ENCODE measurements around the gene COX20.

DNA sequence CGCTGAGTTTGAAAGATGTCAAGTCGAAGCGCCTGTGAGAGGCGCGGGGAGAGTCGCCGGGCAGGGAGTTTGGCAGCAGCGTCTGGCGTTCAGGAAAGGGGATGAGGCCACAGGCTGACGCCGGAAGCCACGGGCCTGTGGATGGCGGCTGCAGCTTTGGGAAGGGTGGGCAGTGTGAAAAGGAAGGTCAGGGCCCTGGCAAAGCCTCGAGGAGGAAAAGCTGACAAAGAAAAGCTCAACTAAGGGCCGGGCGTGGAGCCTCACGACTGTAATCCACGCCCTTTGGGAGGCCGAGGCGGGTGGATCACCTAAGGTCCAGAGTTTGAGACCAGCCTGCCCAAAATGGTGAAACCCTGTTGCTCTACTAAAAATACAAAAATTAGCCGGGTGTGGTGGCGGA is 25.2 kb upstream of the COX20 start:
- TF ChIP-seq EZH2 (IDR thresholded peaks at IDR 0.05; ENCODE audit: low read depth) = no peak
- TF ChIP-seq, protein P1, sequence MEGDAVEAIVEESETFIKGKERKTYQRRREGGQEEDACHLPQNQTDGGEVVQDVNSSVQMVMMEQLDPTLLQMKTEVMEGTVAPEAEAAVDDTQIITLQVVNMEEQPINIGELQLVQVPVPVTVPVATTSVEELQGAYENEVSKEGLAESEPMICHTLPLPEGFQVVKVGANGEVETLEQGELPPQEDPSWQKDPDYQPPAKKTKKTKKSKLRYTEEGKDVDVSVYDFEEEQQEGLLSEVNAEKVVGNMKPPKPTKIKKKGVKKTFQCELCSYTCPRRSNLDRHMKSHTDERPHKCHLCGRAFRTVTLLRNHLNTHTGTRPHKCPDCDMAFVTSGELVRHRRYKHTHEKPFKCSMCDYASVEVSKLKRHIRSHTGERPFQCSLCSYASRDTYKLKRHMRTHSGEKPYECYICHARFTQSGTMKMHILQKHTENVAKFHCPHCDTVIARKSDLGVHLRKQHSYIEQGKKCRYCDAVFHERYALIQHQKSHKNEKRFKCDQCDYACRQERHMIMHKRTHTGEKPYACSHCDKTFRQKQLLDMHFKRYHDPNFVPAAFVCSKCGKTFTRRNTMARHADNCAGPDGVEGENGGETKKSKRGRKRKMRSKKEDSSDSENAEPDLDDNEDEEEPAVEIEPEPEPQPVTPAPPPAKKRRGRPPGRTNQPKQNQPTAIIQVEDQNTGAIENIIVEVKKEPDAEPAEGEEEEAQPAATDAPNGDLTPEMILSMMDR (conservative IDR thresholded peaks at IDR 0.05) = no peak

Data from PC-9 (cell line).